Eye (tissue), 1 donor: ENCODE data around the gene INPP4B.

Source experiments
- DNase-seq: peaks from one replicate; pipeline ENCODE4 v3.0.0-alpha.2; 2015

INPP4B gene

DNA sequence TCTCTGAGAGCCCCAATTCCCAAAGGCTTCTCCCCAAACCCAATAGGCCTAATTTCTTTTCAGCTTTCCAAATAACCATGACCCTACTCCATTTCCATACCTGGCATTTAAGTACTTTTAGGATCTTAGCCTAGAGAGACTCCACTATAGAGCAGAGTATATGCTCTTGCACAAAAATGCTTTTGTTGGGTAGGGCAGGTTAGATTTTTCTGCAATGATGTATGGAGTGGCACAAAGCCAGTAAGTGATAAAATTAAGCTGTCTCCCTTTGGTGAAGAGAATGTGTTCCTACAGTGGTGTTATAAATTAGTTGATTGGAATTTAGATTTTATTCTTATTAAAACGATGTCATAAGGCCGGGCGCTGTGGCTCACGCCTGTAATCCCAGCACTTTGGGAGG, 124.9 kb downstream of the INPP4B start:
- peak; percentile 9 for DNase-seq

DNA sequence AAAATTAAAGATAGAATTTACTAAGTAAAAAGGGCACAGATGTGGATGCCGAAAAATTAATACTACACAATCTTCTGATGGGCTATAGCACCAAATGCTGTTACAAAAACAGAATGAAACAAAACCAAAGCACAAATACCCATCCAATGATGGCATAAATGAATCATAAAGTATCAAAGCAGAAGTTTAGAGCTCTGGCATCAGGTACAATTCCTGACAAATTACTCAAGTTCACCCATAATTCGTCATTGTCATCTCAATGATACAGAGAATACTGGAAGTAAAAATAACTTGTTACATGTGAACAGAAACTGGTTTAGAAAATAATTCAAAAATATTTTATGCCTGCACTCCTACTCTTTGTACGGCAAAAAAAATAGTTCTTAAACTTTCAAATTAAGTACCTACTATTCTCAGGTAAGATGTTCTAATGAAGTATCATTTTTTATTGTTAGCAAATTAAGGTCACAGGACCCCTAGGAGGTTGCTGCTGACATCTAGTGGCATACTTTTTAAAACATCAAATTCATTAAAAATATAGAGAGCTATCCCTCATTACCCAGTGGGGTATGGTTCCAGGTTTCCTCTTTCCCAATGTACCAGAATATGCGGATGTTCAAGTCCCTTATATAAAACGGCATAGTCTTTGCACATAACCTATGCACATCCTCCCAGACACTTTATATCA, 126.1 kb downstream of the INPP4B start:
- DNase-seq = peak; percentile 34

DNA sequence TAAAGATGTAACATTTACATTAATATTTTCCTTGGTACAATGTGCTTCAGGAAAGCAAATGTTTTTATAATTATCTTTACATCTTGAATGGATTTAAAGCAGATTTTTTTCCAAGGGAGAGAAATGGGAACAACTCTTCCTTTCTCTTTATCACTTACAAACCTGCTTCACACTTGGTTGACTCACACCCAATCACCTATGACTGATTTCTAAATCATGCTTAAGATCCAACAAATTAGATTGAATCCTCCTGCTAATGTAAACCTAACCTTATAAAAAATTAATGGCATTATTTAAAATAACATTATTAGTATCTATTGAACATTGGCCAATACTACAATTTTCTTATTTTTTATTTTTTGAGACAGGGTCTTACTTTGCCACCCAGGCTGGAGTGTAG, 127.1 kb downstream of the INPP4B start:
- no peak for DNase-seq

DNA sequence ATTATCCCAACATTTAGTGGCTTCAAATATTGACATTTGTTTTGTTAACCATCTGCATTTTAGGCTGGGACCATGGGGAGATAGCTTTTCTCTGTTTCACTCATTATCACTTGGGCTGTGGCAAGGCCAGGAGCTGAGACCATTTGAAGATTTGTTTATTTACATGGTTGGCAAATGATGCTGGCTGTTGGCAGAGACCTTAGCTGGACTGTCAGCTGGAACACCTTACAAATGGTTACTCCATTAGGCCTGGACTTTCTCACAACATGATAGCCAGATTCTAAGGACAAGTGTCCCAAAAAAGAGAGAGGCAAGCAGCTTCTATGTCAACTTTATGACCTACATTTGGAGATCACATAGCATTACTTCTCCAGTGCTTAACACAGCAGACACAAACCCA, 130.4 kb downstream of the INPP4B start:
- DNase-seq = no peak

DNA sequence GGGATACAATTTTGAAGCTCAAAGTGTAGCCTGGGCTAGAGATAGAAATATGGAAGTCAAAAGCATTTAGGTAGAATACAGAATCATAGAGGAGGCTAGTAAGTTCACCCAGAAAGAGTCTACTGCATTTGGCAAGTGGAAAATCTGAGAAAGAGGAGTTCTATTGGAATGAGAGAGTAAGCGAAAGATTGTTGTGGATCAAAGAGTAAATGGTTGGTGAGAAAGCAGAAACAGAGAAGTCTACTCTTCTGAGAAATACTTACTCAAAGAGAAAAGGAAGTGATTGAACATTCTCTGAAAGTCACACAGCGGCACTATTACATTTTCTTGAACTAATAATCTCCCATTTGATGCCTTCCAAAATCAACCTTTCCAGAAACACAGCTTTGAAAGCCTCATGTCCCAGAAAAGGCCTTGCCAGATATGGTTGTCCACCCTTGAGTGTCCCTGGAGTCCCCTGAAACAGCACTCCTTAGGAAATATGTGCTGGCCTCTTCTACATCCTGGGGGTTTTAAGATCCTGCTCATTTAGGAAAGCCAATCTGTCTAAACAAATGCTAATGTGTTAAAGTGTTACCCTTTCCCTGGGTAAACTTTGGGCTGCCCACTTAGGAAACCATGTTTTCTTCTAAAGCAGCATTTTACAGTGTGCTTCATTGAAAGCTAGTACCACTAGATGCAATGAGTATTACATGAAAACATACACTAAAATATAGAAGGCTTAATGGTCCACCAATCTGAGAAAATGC, 132.6 kb downstream of the INPP4B start:
- no peak for DNase-seq

DNA sequence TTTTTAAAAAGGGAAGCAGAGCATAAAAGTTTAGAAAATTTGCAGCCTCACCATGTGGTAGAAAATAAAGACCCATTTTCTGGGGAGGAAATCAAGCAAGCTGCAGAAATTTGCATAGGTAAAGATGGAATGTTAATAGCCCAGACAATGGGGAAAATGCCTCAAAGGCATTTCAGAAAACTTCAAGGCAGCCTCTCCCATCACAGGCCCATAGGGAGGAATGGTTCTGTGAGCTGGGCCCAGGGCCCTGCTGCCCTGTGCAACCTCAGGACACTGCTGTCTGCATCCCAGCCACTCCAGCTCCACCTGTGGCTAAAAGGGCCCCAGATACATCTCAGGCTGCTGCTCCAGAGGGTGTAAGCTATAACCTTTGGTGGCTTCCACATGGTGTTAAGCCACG, 137.9 kb downstream of the INPP4B start:
- DNase-seq = no peak

DNA sequence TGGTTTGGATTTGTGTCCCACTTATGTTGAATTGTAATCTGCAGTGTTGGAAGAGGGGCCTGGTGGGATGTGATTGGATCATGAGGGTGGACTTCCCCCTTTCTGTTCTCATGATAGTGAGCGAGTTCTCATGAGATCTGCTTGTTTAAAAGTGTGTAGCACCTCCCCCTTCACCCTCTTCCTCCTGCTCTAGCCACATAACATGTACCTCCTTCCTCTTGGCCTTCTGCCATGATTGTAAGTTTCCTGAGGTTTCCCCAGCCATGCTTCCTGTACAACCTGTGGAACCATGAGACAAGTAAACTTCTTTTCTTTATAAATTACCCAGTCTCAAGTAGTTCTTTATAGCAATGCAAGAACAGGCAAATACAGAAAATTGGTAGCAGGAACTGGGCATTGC, 138.7 kb downstream of the INPP4B start:
- DNase-seq = no peak

DNA sequence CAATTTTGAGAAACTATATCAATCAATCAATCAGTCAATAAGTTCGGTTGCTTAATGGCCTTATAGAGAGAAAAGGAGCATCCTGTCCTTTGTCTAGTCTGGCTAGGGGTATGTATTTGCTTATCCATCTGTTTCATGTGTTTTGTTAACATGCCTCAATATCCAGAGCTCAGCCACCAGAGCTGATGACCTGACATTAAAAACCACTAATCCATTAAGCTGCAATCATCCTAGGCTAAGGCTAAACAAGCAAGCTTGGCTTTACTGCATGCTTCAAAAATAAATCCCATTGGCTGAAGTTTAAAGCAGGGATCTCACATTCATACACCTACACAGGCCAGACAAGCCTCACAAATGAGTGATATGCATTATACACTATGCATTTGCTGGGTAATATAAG, 139.7 kb downstream of the INPP4B start:
- no peak for DNase-seq

DNA sequence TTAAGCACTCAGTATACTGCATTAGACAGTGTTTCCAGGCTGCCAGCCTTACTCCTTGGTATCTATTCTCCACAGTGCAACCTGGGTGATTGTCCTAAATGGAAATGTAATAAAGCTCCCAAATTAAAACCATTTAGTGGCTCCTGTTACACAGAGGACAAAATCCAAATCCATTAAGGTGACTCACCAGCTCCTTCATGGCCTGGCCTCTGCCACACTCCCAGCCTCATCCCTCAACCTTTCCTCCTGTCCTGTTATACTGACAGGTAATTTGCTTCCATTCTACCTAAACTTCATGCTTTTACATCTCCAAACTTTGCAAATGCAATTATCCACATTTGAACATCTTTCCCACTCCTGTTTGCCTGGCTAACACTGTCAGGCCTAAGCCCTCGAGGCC, 140.3 kb downstream of the INPP4B start:
- no peak for DNase-seq

DNA sequence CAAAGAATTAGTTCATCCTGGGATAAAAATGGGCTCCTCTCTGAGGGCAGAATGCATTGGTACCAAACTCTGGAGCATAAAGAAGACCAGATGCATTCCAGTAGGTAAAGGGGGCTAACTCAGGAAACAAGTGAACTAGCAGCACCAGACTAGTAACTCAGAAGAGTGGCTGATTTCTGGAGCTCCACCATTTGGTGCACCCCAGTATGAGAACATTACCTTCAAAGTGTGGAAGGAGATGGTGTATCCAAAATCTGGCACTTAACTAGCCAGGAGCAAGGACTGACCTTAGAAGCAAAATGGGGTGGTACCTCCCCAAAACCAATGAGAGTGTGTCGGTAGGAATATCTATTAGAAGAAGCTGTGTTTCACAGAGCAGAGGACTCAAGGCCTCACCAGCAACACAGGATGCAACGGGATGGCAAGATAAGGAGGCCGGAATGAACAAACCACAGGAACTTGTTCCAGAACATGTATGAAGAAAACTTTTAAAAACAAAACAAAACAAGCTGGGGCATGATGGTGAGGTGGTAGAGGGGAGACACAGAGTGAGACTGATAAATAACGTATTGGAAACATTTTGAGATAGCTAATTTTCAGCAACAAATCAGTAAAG, 142.3 kb downstream of the INPP4B start:
- DNase-seq = no peak

DNA sequence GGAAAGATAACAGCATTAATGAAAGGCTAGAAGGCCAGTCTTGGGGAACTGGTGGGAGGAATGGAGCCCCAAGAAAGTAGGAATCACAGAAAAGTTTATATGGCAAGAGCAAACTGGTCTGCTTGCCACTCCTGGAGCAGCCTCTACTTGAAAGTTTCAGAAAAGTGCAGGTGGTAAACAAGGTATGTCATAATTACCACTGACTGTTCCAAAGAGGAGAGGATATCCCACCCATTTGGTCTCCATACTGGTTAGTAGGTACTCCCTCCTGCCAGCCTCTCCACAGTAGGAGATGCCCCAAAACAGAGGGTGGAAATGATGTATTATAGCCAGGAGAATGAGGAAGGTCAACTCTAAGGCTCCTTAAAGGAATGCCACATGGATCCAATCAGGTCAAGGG, 145.1 kb downstream of the INPP4B start:
- DNase-seq = no peak

DNA sequence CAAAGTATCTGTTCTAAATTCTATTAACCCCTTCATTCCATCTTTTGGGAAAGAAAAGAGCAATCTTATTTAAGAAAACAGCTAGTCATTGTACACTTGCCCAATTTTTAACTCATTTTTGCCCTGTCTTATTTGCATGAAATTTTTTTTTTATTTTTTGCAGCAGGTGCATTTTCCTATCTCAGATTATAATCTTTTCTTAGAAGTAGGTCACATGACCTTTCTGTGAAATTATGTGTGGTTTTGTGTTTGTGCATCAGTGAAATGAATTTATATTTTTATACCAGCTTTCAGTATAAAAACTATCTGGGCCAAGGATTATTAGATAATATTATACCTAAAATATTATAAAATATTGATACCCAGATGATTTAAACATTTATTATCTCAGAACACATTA, 145.6 kb downstream of the INPP4B start:
- DNase-seq = no peak

DNA sequence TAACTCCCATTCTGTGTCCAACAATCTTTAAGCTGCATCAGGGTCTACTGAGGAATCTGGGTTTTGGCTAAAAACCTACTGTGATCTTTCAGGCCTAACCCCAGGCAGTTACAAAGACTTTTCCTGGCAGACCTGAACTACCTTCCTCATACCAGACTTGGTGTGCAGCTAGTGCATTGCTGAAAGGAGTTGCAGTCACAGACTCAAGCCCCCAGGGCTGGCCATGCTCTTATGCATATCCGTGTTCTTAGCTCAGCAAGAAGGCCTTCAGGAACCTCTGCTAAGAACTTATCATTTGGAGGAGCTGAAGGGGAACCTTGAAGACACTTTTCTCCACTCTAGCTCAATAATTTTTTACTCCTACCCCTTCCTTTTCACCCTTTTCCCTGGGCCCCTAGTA, 147.5 kb downstream of the INPP4B start:
- no peak for DNase-seq

DNA sequence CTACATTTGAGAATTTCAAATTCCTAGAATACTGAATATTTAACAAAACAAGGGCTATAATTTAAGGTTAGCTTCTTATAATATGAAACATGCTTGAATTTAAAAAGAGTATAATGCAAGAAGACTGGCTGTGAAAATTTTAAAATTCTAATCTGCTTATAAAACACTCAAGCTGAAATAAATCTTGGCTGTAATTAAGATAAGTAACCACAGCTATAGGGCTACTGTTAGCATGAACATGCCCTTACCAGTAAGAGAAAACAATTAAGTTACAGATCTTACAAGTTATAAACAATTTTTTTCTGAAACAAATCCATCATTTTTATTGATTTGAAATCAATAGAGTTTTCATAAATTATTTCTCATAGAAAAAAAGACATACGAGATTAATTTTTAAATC, 148.2 kb downstream of the INPP4B start:
- DNase-seq = no peak

DNA sequence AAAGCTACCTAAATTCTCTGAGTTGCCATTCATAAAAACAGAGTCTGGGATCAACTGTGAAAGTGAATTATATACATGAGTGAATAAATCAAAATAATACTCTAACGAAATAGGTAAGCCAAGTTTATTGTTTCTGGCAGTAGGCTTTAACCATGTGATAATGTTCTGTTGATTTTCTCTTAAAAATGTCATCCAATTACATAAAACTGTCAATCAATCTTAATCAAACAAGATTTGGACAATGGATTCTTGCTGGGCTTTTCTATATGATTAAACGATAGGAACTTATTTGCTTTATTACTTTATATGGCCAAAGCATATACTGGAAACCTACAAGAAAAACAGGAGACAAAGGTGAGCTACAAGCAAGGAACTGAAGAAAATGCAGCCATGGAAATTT, 148.8 kb downstream of the INPP4B start:
- no peak for DNase-seq

DNA sequence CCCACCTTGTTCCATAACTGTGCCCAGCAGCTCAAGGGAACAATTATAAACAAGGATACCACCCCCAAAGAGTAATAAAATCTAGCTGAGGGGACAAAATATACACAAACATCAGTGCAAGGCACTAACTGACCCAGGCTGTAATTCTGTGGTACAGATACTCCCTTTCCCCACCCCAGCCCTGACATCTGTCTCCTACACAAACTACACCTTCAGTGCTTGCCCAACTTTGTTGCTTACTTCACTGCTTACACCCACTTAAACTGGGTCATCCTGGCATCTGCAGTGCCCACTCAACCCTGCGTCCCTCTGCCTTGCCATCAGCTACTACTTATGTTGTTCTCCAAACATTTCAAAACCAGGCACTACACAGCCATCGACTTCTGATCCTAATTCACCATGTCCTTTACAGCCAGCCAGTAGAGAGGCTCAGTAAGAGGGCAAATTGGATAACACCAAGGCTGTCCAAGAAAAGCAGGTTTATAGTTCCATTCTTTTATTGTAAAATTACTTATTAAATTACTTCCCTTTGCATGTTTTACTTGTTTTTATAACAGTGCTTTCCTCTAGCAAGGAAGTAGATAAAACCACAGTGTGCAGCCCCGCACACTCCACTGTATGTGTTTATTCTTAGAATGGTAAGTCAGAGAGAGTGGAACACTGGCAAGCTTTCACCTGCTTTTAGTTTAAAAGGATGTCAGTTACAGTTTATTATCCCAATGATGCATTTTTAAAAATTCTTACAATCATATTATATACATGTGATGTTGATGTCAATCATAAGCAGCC, 149.6 kb downstream of the INPP4B start:
- peak; percentile 16 for DNase-seq

DNA sequence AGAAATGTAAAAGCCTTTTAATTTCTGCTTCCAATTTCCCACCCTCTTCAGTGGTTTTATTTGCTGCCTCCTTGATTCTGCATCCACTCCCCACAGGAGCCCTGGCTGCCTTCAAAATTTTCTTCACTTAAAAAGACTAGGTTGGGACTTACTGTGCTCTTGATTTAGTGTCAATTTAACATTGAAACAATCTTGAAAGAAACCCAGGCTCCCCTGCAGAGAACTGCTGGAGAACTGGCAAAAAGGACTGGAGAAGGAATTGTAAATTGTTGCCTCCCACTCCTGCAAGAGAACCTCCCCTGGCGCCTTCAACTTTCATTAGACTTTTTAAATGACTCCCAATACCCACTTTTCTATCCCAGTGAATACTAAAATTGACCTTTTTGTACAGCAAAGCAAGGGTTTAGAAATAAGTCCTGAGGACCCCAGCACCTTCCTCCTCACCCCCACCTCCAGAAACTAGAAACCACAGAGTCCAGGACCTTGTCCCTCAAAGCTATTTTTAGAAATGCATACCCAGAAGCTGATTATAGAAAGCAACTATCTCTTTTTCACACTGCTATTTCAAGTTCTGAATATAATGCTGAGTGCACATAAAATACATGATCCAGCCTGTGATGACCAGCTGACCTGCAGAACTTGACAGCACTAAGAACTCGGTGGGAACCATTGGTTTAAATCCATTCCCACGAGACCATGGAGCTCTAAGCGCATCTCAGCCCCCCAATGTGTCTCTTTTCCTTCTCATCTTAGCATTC, 155.5 kb downstream of the INPP4B start:
- DNase-seq = peak; percentile 2

DNA sequence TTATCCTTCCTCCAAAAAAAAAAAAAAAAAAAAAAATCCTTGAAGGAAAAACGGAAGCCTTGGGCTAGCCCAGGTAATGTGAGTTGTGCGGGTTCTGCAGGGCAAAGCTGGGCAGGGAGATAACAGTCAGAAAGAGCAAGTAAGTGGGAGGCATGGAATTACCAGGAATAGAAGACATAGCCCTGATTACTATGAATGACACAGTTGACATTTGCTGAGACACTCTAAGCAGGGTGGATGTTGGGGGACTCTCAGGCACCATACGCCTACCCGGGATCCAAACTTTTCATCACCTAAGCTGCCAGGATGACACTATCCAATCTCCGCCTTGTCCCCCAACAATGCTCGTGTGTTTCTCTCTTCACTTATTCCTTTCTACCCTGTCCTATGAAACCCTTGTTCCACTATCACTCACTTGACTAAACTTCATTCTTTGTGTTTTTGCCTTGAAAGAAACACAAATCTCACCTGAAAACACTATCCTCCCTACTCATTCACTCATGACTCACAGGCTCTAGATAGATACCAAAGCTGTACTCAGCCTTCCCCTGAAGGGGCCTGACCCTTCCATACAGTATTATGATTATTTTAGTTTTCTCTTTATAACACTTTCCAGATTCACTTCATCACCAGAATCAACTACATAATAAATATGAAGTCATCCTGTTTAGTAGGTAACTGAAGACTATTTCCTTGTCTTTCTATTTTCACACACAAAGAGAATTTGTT, 158.4 kb downstream of the INPP4B start:
- no peak for DNase-seq

DNA sequence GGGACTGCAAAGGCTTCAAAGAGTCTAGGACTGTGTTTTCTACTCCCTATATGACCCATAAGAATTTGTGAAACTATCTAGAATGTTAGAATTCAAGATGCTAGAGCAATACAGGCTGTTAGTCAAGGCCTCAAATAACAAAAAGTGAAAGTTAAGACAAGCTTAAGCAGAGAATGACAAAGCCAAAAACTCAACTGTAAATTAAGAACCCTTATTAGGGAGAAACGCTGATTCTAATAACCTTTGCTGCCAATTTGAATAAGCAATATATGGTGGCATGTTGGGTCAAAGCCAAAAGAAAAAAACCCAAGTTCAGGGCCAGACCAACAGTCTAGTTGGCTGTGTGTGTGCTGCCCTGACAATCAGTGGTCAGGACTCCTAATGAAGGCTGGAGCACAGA, 160.0 kb downstream of the INPP4B start:
- DNase-seq = no peak

DNA sequence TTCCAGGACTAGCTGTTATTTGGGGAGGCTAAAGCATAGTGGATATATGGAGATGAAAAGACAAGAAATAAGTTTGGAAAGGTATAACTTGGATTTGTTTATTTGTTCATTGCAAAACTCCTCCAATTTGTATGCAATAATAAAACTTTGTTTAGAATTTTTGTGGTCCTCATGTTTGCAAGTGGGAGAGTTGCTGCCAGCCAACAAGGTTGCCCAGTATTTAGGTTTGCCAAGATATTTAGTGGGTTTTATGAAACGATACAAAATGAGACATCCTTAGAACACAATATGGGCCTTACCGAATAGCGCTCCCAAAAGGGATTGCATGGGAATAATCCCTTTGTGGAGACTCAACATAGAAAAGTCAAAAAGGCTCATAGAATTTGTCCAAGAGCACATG, 162.1 kb downstream of the INPP4B start:
- DNase-seq = no peak

DNA sequence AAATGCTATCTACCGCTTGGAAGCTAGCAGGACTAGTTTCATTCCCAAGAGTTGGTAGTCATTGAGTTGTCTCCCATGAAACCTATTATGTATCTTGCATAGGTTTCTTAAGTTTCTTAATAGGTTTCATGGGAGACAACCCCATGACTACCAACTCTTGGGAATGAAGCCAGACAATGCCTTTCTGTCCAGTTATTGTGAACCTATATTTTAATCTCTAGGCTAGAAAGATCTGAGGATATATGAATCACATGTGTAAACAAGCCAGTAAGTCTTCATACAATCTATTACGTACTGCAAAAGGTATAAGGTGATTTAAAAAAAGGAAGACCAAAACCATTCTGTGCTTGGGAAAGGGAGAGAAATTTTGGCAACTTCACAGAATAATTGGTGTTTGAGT, 162.6 kb downstream of the INPP4B start:
- DNase-seq = no peak

DNA sequence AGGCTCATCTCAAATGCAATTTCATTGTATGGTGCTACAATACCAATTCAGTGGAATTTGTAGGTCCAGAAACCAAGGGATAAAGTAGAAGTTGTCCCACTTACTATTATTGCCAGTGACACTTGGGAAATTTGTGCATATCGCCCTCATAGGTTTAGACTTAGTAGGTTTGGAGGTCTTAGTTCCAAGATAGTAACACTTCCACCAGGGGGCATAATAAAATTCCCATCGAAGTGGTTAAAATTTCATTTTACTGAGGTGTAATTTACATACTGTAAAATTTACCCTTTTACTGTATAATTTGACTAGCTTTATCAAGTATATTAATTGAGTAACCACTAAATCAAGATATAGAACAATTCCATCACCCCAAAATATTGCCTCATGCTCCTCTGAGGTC, 174.6 kb downstream of the INPP4B start:
- no peak for DNase-seq
